ENCODE results near the gene IKBKE.

- TF ChIP-seq CTCF (IDR thresholded peaks at IDR 0.05; ENCODE audit: low read depth, low read length) (no peak), EZH2phosphoT487 (IDR thresholded peaks at IDR 0.05; ENCODE audit: low read depth) (no peak)
Measured at GRCh38 chr1:206518743-206519142, 48.5 kb downstream of the IKBKE start.
